ENCODE data around the gene ACTN2. TPM values are rescaled to one million over a fixed set of nuclear protein-coding genes. Genes with fewer than 3 reads are reported as not detected.

Gene ACTN2
- total RNA-seq, 1 experiment from 2014 or later: not detected

GRCh38 chr1:236744533-236744932 is 58.2 kb downstream of the ACTN2 start:
- Histone ChIP-seq H4K20me1 (ENCODE audit: low read length) (no peaks in the 10 kb centered on the region), H3K4me3 (ENCODE audit: low read length) (no peak overlapping the region), H3K9ac (ENCODE audit: low read length) (no peak overlapping the region), H2AFZ (ENCODE audit: low read length) (no peak overlapping the region), H3K9me3 (ENCODE audit: low read length) (no peaks in the 10 kb centered on the region), H3K4me1 (ENCODE audit: insufficient read depth, low read length) (no peaks in the 10 kb centered on the region), H3K27me3 (ENCODE audit: low read length) (peaks cover 39% of the 10 kb centered on the region), H3K27ac (ENCODE audit: low read length) (no peak overlapping the region), H3K9me2 (replicated peaks; ENCODE audit: low read length) (no peaks in the 10 kb centered on the region), H3K4me2 (ENCODE audit: low read length) (no peak overlapping the region), H3K79me2 (ENCODE audit: low read length) (no peaks in the 10 kb centered on the region), H3K36me3 (ENCODE audit: low read depth, low read length) (no peaks in the 10 kb centered on the region), H3F3A (ENCODE audit: low read length, unreplicated experiment) (no peaks in the 10 kb centered on the region)
- no TSS peak for BruUV-seq (replicated peaks)
- ATAC-seq (no peak), DNase-seq (no peak)
- TF ChIP-seq, protein P1, sequence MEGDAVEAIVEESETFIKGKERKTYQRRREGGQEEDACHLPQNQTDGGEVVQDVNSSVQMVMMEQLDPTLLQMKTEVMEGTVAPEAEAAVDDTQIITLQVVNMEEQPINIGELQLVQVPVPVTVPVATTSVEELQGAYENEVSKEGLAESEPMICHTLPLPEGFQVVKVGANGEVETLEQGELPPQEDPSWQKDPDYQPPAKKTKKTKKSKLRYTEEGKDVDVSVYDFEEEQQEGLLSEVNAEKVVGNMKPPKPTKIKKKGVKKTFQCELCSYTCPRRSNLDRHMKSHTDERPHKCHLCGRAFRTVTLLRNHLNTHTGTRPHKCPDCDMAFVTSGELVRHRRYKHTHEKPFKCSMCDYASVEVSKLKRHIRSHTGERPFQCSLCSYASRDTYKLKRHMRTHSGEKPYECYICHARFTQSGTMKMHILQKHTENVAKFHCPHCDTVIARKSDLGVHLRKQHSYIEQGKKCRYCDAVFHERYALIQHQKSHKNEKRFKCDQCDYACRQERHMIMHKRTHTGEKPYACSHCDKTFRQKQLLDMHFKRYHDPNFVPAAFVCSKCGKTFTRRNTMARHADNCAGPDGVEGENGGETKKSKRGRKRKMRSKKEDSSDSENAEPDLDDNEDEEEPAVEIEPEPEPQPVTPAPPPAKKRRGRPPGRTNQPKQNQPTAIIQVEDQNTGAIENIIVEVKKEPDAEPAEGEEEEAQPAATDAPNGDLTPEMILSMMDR (conservative IDR thresholded peaks at IDR 0.05; ENCODE audit: low read depth, low read length): no peak
- TF ChIP-seq EZH2phosphoT487 (IDR thresholded peaks at IDR 0.05; ENCODE audit: borderline replicate concordance, low read length): no peak
- TF ChIP-seq EZH2 (IDR thresholded peaks at IDR 0.05; ENCODE audit: low read length, unreplicated experiment): no peak
- ChIA-PET CTCF (no interaction called here), POLR2A (ENCODE audit: unreplicated experiment) (no interaction called here)
- intact Hi-C loops (cut with micrococcal nuclease): no loop called here

- H3K4me1 ChIP-seq (ENCODE audit: insufficient read depth, low read length): no peaks in the 10 kb centered on the region
- CTCF ChIA-PET: no interaction called here
- H3K27me3 ChIP-seq (ENCODE audit: low read length): peaks cover 56% of the 10 kb centered on the region
These were observed 60.5 kb downstream of the ACTN2 start for GRCh38 chr1:236746785-236747184.

GRCh38 chr1:236747311-236747985 is 61.1 kb downstream of the ACTN2 start:
- Histone ChIP-seq H3K79me2 (ENCODE audit: low read length) (no peaks in the 10 kb centered on the region), H3K9ac (ENCODE audit: low read length) (no peak overlapping the region), H4K20me1 (ENCODE audit: low read length) (no peaks in the 10 kb centered on the region), H3K9me3 (ENCODE audit: low read length) (no peaks in the 10 kb centered on the region), H3F3A (ENCODE audit: low read length, unreplicated experiment) (no peaks in the 10 kb centered on the region), H3K9me2 (replicated peaks; ENCODE audit: low read length) (no peaks in the 10 kb centered on the region), H3K4me1 (ENCODE audit: insufficient read depth, low read length) (no peaks in the 10 kb centered on the region), H3K4me2 (ENCODE audit: low read length) (no peak overlapping the region), H3K4me3 (ENCODE audit: low read length) (no peak overlapping the region), H3K27me3 (ENCODE audit: low read length) (peaks cover 61% of the 10 kb centered on the region), H3K36me3 (ENCODE audit: low read depth, low read length) (no peaks in the 10 kb centered on the region), H3K27ac (ENCODE audit: low read length) (no peak overlapping the region), H2AFZ (ENCODE audit: low read length) (no peak overlapping the region)
- no TSS peak for BruUV-seq (replicated peaks)
- TF ChIP-seq EZH2 (IDR thresholded peaks at IDR 0.05; ENCODE audit: low read length, unreplicated experiment): no peak
- DNase-seq: no peak
- ATAC-seq: no peak
- POLR2A ChIA-PET (ENCODE audit: unreplicated experiment): no interaction called here
- CTCF ChIA-PET: no interaction called here
- intact Hi-C loops (cut with micrococcal nuclease): no loop called here

More at GRCh38 chr1:236746785-236747184, 60.5 kb downstream of the ACTN2 start:
- Histone ChIP-seq H3K4me3 (ENCODE audit: low read length) (no peak overlapping the region), H4K20me1 (ENCODE audit: low read length) (no peaks in the 10 kb centered on the region), H3K36me3 (ENCODE audit: low read depth, low read length) (no peaks in the 10 kb centered on the region), H3K27ac (ENCODE audit: low read length) (no peak overlapping the region), H3K9ac (ENCODE audit: low read length) (no peak overlapping the region), H3K9me2 (replicated peaks; ENCODE audit: low read length) (no peaks in the 10 kb centered on the region), H3K79me2 (ENCODE audit: low read length) (no peaks in the 10 kb centered on the region), H3F3A (ENCODE audit: low read length, unreplicated experiment) (no peaks in the 10 kb centered on the region), H3K9me3 (ENCODE audit: low read length) (no peaks in the 10 kb centered on the region), H2AFZ (ENCODE audit: low read length) (no peak overlapping the region), H3K4me2 (ENCODE audit: low read length) (no peak overlapping the region)
- BruUV-seq (replicated peaks): no TSS peak
- POLR2A ChIA-PET (ENCODE audit: unreplicated experiment): no interaction called here
- TF ChIP-seq, protein P1 (conservative IDR thresholded peaks at IDR 0.05; ENCODE audit: low read depth, low read length): no peak
- intact Hi-C loops (cut with micrococcal nuclease): no loop called here
- ATAC-seq: no peak
- no peak for DNase-seq

Data from PC-3 (cell line).